ENCODE data around the gene FAR2.

GRCh38 chr12:29187756-29188155 is 38.7 kb downstream of the FAR2 start:
- no peak for TF ChIP-seq CTCF (conservative IDR thresholded peaks at IDR 0.05)
- no peak for TF ChIP-seq ZFX (IDR thresholded peaks at IDR 0.05)
